AG10803 (cell line): Measurements from ENCODE around the gene GPHB5.

ENCODE experiments used
- DNase-seq: peaks from one replicate; pipeline ENCODE4 v3.0.0; 2010; ENCODE audit warnings: low read depth
- H3K4me3 ChIP-seq: 2 replicates; pipeline ENCODE4 v1.5.1; 2011; ENCODE audit warnings: mild to moderate bottlenecking, low read length, control low read depth
- TF ChIP-seq, protein P1 (sequence below): conservative IDR thresholded peaks from 2 replicates; pipeline ENCODE4 v1.5.1; 2011; ENCODE audit warnings: mild to moderate bottlenecking, low read length, control low read depth, inconsistent platforms

The GPHB5 gene

GRCh38 chr14:63292805-63293204 lies 25.9 kb downstream of the GPHB5 start:
- TF ChIP-seq, protein P1, sequence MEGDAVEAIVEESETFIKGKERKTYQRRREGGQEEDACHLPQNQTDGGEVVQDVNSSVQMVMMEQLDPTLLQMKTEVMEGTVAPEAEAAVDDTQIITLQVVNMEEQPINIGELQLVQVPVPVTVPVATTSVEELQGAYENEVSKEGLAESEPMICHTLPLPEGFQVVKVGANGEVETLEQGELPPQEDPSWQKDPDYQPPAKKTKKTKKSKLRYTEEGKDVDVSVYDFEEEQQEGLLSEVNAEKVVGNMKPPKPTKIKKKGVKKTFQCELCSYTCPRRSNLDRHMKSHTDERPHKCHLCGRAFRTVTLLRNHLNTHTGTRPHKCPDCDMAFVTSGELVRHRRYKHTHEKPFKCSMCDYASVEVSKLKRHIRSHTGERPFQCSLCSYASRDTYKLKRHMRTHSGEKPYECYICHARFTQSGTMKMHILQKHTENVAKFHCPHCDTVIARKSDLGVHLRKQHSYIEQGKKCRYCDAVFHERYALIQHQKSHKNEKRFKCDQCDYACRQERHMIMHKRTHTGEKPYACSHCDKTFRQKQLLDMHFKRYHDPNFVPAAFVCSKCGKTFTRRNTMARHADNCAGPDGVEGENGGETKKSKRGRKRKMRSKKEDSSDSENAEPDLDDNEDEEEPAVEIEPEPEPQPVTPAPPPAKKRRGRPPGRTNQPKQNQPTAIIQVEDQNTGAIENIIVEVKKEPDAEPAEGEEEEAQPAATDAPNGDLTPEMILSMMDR: no peak
- no peak overlapping the region for H3K4me3 ChIP-seq
- DNase-seq: no peak

DNA sequence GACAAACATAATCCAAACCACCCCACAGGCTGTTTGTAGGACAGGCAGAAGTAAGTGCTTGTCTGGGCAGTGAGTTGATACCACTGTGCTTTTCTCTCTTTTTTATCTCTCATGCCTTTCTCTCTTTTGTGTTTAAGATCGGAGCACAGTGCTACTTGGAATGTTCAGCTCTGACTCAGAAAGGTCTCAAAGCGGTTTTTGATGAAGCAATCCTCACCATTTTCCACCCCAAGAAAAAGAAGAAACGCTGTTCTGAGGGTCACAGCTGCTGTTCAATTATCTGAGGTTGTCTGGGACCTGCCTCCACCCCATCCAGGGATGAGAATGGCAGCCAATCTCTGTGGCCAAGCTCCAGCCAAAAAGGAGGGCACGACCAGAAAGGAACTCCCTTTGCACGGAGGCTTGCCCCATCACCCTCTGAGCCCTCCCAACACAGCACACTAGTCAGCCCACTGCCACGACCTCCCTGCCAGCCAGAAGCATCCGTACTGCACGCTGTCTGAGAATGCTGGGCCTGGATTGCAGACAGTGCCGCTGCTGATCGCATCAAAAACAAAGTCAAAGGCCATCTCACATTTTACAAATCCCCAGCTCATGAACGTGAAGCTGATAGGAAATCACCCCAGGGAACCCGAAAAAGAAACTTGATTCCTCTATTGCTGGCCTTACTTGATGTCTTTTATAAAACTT lies 27.8 kb downstream of the GPHB5 start:
- no peak overlapping the region for H3K4me3 ChIP-seq
- TF ChIP-seq, protein P1: no peak
- peak; percentile 59 for DNase-seq

DNA sequence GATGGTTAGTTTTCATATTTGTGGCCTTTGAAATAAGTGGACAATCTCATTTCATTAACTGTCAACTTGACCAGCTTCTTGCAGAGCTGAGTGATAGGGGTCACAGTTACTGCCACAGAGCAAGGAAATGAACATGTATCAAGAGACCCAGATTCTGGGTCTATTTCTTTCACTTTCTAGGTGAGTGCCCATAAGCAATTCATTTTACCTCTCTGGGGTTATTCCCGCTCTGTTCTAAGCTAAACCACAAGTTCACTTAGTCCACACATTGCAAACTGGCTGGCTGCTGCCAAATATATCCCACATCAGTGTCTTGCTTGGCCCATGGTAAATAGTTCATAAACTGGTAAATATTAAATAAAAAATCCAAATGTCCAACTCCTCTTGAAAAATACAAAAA lies 29.9 kb downstream of the GPHB5 start:
- no peak for DNase-seq
- no peak overlapping the region for H3K4me3 ChIP-seq
- TF ChIP-seq, protein P1: no peak

DNA sequence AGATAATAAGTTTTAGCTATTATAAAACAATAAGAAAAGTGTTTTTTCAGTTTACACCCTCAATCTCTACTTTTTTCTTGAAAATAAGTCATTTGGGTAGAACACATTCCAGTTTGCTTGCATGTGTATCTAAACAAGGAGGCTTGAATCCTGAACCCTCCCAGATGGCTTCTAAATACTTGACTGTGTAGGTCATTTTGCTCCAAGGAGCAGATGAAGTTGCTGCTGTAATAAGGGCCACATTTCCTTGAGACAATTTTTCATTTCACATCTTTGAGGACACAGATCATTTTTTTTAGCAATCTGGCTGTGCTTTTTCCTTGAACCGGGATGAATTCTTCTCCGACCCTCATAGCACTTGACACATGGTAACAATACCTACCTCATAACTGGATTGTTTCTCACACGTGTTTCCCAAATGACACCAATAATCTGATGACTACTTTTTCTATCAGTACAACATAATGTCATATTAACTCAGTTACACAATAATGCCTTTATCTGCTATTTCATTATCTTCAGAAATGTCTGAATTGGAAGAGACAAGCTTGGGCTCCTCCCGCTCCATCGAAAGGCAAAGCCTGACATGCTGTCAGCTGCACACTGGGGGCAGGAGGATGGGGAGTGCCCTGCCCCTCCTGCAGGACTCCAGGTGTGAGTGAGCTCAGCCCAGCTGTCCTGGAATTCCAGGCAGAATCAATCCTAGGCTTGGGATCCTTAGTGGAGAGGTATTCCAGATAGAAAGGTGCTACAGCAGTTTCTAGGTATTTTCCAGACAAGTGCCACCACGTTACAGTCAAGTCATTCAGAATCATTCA lies 30.9 kb downstream of the GPHB5 start:
- peak; percentile 83 for DNase-seq
- TF ChIP-seq, protein P1: no peak
- no peak overlapping the region for H3K4me3 ChIP-seq

DNA sequence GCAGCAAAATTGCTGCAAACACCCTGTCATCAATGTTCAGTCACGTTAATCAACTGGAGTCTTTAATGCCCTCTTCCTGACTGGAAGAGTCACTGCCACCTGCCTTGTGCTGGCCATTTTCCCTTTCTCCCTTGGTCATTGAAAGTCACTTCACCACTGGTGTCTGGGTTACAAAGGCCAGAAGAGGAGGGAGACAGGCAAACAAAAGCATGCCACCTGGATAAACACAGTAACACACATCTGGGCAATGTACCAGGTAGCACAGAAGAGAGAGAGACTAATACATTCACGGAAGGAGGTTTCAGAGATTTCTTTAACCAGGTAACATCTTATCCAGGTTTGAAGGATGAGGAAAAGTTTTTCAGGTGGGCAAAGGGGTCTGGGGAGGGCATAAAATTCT lies 32.7 kb downstream of the GPHB5 start:
- H3K4me3 ChIP-seq: no peak overlapping the region
- TF ChIP-seq, protein P1: no peak
- no peak for DNase-seq

DNA sequence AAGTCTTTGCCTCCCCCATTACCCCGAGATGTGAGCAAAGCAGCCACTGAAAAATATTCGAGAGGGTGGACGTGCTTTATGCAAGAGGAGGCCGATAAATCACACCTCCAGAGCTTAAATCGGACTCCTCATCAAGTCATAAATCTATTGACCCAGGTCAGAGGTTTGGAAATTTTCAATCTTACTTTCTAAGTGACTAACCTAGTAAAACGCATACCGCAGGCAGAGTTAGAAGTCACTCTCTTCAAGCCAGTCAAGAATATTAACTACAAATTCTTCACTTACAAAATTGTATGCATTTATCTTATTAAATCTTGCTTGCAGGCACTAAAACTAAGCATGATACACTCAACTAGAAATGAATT lies 34.9 kb downstream of the GPHB5 start:
- TF ChIP-seq, protein P1: no peak
- DNase-seq: peak; percentile 13
- no peak overlapping the region for H3K4me3 ChIP-seq
